ENCODE results near the gene SLC44A5.
"Not testable (repeated sequence)": the region's sequence is repeated elsewhere in the genome, so short reads cannot be mapped to it uniquely, and the experiment has no call there.

SLC44A5 gene

DNA sequence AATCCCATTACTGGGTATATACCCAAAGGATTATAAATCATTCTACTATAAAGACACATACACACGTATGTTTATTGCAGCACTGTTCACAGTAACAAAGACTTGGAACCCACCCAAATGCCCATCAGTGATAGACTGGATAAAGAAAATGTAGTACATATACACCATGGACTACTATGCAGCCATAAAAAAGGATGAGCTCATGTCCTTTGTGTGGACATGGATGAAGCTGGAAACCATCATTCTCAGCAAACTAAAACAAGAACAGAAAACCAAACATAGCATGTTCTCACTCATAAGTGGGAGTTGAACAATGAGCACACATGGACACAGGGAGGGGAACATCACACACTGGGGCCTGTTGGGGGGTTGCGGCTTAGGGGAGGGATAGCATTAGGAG is 347.3 kb downstream of the SLC44A5 start:
- DNase-seq, result not testable (repeated sequence)

- DNase-seq, result not testable (repeated sequence)
Observed at GRCh38 chr1:75261946-75262345, 349.0 kb downstream of the SLC44A5 start.

DNA sequence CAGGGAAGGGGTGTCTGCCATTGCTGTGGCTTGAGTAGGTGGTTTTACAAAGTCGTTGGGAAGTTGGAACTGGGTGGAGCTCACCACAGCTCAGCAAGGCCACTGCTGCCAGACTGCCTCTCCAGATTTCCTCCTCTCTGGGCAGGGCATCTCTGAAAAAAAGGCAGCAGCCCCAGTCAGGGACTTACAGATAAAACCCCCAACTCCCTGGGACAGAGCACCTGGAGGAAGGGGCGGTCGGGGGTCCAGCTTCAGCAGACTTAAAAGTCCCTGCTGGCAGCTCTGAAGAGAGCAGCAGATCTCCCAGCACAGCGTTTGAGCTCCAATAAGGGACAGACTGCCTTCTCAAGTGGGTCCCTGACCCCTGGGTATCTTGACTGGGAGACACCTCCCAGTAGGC is 352.6 kb downstream of the SLC44A5 start:
- DNase-seq, result no peak

GRCh38 chr1:75257424-75257823 is 353.5 kb downstream of the SLC44A5 start:
- DNase-seq, result no peak

DNA sequence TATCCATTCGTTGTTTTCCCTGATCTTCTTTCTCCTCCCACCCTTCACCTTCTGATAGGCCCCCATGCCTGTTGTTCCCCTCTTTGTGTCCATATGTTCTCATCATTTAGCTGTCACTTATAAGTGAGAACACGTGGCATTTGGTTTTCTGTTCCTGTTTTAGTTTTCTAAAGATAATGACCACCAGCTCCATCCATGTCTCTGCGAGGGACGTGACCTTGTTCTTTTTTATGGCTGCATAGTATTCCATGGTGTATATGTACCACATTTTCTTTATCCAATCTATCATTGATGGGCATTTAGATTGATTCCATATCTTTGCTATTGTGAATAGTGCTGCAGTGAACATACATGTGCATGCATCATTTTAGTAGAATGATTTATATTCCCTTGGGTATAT is 360.8 kb downstream of the SLC44A5 start:
- not testable (repeated sequence) for DNase-seq

DNA sequence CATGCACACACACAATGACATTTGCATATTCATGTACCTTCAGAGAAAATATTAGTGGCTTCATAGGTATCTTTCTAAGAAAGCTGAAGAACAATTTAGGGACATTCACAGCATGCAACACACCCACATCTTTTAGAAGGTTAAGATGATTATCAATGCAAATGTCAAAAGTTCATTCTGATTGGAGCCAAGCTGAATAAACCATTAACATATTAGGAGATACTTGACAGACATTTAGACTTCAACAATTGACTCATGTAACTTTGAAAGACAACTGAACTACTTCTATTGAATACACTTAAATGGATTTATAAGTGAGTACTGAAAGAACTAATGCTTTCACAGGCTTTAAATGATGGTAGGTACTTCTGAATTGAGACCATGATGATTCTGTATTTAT is 365.7 kb downstream of the SLC44A5 start:
- no peak for DNase-seq

DNA sequence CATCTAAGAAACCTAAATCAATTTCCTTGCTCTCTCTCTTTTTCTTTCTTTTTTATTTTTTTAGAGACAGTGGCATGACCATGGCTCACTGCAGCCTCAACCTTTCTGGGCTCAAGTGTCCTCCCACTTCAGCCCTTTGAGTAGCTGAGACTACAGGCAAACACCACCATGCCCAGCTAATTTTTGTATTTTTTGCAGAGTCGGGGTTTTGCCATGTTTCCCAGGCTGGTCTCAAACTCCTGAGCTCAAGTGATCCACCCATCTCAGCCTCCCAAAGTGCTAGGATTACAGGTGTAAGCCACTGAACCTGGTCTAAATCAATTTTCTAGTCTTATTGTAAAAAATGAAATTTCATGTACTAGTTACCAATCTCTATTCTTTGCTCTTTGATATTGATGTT is 367.8 kb downstream of the SLC44A5 start:
- DNase-seq, result no peak

- DNase-seq, result peak; percentile 41 to 83
Observed at GRCh38 chr1:75237316-75237715, 373.6 kb downstream of the SLC44A5 start.

DNA sequence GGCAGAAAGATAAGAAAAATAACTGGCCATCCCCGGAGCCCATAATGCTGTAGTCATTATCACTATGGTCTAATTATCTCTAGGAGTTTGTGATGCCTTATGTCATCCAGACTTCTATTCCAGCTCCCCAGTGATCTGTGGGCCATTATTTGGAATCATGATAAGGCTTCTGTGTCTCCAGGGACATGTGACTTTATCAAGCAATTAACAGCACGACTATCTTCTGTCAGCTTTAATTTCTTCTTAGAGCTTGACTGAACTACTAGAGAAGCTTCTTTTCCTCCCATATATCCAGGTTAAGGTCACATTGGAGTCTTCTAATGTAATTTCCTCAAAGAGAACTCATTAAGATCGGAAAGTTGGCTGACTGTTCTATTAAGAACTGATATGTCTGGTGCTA is 376.4 kb downstream of the SLC44A5 start:
- no peak for DNase-seq

DNA sequence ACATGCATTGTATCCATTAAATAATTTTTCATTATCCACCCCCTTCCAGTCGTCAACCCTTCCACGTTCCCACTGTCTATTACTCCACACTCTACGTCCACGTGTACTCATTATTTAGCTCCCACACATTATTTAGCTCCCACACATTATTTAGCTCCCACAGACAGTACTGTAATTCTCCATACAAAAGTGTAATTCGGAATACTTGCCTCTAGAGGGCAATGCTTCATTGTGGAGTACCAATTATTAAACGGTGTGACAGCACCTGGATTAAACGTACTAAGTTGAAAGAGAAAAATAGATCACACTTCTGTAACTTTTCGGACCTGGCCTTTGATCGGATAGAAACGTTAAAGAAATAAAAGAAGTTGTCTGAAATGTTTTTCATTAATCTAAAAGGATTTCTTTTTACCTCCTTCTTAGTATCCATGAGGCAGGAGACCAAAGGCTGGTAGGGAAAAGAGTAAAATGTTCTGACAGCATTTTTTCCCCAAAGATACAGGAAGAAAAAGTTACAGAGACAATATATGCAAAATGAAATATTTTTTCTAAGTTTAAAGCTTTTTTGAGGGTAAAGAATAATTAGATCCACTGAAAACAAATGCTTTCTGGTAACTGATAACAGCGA is 377.5 kb downstream of the SLC44A5 start:
- DNase-seq, result peak; percentile 5 to 44

DNA sequence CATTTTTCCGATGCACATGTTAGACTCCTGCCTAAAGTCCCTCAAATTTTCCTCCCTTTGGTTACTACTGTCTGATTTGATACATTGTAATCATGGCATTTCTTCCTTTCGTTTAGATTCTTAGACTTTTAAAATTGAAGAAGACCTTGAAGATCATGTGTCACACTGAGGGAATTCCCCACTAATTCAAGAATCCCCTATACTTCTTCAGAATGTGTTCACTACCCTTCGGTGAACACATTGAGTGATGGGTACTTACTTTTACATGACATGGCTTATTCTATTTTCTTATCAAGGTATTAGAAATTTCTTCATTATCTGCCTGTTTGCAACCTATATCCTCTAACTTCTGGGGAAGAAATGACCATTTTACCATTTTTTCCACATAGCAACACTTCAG is 390.8 kb downstream of the SLC44A5 start:
- DNase-seq, result no peak

DNA sequence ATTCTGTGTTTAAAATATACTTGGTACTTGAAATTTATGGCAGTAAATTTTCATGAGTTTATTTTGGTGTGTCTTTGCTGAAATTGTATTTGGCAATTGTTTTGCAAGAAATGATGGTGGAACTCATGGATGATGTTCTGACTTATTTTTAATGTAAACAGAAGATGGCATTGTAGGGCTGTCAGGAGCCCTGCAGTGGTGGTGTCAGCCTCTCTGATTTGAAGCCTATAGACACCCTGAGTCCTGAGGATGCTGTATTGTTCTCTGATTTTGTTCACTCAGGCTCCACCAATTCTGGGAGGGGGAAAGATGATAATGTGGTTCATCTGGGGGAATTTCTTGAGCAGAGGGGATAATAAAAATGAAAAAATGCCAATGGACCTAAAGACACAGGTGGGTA is 396.9 kb downstream of the SLC44A5 start:
- DNase-seq, result no peak

GRCh38 chr1:75211648-75212047 is 399.3 kb downstream of the SLC44A5 start:
- no peak for DNase-seq

DNA sequence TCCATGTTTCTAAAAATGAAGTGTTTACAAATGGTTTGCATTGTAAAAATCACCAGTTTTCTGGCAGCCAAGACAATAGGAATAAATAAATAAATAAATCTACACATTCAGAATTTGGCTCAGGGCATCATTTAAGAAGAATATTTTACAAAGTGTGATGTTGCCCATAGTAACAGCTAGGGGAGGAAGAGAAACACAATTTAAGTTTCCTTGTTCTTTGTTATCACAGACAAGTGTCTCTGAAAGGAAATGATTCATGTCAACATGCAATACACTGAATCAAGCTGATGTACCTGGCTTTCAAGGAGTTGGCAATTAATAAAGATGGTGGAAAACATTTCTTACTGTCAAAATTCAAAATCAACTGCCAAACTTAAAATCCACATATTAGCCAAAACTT is 402.1 kb downstream of the SLC44A5 start:
- DNase-seq, result no peak

DNA sequence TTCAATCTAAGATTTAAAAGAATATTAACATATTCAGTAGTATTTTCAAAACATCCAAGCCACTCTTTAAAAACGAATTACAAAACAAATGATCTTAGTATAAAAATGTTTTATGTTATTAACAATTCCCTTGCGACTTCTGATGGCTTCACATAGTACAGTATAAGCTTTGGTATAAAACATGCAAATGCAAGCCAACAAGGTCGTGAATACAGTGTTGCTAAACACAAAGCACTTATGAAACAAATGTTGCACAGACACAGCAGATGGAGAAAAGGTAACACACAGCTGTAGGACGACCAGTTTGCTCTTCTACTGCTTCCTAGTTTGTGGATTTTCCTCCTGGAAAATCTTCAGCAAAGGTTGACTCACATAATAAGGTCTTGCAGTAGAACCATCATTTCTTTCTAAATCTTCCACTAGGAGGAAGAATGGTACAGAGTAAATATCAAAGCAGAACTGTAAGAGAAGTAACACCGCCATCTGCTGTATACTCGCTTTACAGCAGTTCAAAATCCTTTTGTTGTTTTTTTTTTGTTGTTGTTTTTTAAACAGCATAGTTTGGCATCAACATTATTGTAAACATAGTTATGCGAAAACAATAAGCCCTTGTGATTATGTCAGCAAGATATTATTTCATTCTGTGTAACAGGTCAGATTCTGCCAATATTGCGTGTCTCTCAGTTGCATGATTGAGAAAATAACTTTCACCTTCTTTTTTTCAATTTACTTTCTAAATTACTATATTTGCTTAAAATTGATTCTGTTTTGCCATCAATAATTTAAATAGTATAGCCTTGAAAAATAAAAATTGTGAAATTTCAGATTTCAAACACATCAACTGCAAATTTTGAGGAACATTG is 407.3 kb downstream of the SLC44A5 start:
- DNase-seq, result peak; percentile 44 to 51

DNA sequence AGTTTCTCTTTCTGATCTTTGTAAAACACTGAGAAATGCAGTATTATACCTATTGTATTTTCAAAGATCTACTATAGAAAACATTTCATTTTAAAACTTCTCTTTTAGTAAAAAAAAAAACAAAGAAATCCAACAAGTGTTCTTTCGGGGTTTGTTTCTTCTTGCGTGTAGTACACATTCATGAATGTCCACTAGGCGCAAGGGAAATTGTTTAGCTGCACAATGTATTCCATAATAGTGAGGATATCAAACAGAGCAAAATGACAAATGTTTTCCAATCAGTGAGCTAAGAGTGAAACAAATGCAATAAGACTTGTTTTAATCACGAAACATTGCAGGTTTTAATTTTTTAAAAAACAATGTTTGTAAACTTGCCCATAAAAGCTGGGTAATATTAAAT is 408.2 kb downstream of the SLC44A5 start:
- DNase-seq, result no peak

DNA sequence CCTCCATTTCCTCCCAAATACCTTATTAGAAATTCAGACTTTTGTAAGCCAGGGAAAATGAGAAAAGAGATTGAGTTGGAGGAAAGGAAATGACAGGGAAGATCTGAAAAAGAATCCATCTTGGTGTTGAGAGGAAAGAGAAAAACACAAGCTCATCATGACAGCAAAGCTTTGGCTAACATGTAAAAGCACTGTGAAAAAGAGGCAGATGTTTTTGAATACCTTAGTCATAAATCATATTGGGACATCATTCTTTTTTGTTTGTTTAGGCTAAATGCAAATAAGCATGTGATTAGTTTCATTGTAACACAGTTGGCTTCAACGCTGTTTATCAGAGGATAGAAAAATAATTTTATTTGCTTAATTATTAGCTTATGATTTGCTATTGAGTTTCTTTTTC is 412.2 kb downstream of the SLC44A5 start:
- DNase-seq, result no peak

DNA sequence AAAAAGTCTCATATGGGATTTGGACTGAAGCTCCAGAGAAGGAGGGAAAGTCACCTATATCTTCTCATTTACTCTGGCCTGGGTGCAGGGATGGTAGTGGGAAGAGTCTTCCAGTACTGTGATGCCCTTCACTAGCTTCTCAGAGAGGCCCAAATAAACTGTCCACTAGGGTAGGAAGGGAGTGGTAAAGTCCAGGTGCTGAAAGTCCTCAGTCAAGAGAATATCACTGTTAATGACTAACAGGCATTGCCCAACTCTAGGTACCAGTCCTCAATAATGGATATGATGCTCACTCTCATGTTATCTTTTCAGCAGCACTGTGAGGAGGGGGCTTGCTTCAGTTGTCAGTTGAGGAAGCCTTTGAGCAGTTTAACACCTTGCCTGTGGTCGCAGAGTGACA is 412.8 kb downstream of the SLC44A5 start:
- no peak for DNase-seq

DNA sequence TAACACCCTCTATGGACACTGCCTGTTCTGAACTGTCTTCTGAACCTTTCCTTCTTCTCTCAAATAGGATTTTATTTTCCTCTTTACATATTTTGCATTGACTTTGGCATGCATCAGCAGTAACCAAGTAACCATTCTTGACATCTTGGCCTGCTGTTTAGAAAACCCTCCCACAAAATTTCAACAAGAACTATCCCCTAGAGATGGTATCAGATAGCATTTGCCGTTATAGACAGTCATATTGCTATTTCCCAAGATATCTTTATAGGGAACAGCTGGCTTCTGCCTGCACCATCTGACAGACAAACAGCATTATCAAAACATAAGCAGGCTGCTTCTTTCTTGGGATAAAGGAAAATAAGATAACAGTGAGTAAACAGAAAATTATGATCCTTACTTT is 422.0 kb downstream of the SLC44A5 start:
- no peak for DNase-seq

GRCh38 chr1:75181214-75181955 is 429.5 kb downstream of the SLC44A5 start:
- DNase-seq, result not testable (repeated sequence)

GRCh38 chr1:75174031-75174760 is 436.7 kb downstream of the SLC44A5 start:
- DNase-seq, result no peak

- DNase-seq, result no peak
Observed at GRCh38 chr1:75172556-75172955, 438.4 kb downstream of the SLC44A5 start.

DNA sequence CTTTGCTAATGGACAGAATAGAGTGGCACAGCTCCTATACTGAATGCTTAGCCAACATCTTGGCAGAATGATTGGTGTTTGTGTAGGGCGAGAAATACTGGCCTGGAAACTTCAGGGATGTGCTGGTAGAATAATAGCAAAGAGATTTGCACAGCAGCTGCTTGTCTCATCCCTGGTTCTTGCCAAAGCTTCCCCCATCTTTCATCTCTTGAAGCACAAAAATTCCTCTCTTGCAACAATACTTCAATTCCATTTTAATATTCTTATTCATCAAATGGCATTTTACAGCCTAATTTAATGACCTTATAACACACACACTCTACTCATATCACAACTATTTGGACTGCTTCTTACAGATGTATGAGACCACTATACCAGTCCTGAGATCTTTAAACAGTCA is 439.0 kb downstream of the SLC44A5 start:
- no peak for DNase-seq
